Progenitor cell of endocrine pancreas (in vitro differentiated cells): ENCODE measurements around the gene MIA3. TPM values are rescaled to one million over a fixed set of nuclear protein-coding genes. Genes with fewer than 3 reads are reported as not detected.

Source experiments
- DNase-seq: peaks from one replicate; pipeline ENCODE4 v3.0.0; 2021; ENCODE audit warnings: low spot score; ENCODE audit not compliant: unreplicated experiment
- H3K27ac Mint-ChIP-seq: 2 replicates; pipeline ENCODE4 v1.8.0; 2021; ENCODE audit warnings: mild to moderate bottlenecking, moderate library complexity, mixed read lengths
- H3K27me3 Mint-ChIP-seq: 2 replicates; pipeline ENCODE4 v1.8.0; 2021; ENCODE audit warnings: mixed read lengths
- H3K36me3 Mint-ChIP-seq: 2 replicates; pipeline ENCODE4 v1.8.0; 2022; ENCODE audit warnings: mixed read lengths; ENCODE audit not compliant: insufficient read depth
- H3K4me1 Mint-ChIP-seq: 2 replicates; pipeline ENCODE4 v1.8.0; 2021; ENCODE audit warnings: low read depth, mixed read lengths
- H3K4me3 Mint-ChIP-seq: 2 replicates; pipeline ENCODE4 v1.8.0; 2021; ENCODE audit warnings: low read depth, mild to moderate bottlenecking, moderate library complexity, mixed read lengths
- H3K9me3 Mint-ChIP-seq: 2 replicates; pipeline ENCODE4 v1.8.0; 2021; ENCODE audit warnings: low read depth, mixed read lengths
- total RNA-seq: library from RNA; stranded (reverse); gene quantifications from 2 replicates; pipeline ENCODE4 v1.2.1, GENCODE V29; 2021
- TF ChIP-seq, protein P1 (sequence below): fragments of 200-600 bp; sonication (generic); IDR thresholded peaks from one replicate; pipeline ENCODE4 v1.5.0; 2021; ENCODE audit warnings: antibody characterized with exemption, mild to moderate bottlenecking; ENCODE audit not compliant: unreplicated experiment

Gene MIA3
- total RNA-seq, 1 donor from 2014 or later = 67.1 TPM

DNA sequence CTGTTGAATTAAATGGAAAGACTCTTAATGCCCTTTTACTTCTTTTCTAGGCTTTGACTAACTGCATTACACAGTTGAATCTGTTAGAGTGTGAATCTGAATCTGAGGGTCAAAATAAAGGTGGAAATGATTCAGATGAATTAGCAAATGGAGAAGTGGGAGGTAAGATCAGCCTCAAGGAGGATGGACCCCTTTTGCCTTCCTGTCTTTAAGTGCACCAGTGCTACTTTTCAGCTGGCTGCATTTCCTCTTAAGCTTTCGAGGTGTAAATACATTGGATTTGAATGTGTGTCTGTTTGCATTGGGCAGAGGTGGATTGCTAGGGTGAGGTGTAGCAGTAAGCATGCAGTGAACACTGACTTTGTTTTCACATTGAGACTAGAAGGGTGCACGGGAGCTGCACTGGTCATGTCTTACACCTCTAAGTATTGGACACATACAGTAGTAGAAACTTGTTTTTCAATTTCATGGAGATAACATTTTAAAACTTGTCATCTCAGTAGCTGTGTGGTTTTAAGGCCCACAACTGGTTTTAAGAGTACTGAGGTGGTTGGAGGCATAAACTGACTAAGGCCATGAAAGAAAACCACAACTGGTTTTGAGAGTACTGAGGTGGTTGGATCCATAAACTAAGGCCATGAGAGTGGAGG, 35.4 kb downstream of the MIA3 start:
- Mint-ChIP-seq H3K4me1 (no peaks in the 10 kb centered on the region), H3K36me3 (peaks cover 28% of the 10 kb centered on the region), H3K27ac (no peak overlapping the region), H3K4me3 (no peak overlapping the region), H3K9me3 (no peaks in the 10 kb centered on the region), H3K27me3 (no peaks in the 10 kb centered on the region)
- DNase-seq = no peak
- TF ChIP-seq, protein P1, sequence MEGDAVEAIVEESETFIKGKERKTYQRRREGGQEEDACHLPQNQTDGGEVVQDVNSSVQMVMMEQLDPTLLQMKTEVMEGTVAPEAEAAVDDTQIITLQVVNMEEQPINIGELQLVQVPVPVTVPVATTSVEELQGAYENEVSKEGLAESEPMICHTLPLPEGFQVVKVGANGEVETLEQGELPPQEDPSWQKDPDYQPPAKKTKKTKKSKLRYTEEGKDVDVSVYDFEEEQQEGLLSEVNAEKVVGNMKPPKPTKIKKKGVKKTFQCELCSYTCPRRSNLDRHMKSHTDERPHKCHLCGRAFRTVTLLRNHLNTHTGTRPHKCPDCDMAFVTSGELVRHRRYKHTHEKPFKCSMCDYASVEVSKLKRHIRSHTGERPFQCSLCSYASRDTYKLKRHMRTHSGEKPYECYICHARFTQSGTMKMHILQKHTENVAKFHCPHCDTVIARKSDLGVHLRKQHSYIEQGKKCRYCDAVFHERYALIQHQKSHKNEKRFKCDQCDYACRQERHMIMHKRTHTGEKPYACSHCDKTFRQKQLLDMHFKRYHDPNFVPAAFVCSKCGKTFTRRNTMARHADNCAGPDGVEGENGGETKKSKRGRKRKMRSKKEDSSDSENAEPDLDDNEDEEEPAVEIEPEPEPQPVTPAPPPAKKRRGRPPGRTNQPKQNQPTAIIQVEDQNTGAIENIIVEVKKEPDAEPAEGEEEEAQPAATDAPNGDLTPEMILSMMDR = no peak

DNA sequence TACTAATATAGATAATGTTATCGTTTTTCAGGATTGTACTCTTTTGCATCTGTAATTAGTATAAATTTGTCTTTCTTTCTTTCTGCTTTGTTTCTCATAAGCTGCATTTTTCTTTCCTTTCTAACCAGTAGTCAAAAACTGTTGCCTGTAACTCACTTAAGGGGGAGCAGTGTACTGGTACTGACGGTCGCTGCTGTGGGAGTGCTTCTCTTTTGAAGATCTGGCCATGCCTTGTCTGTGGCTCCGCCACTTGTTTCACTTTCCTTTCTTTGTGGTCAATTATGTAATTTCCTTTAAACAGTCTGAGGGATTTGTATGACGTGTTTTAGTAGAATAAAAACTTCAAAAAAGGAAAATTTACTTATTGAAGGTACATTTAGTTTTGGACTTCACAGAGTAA, 37.0 kb downstream of the MIA3 start:
- Mint-ChIP-seq H3K4me3 (no peak overlapping the region), H3K27me3 (no peaks in the 10 kb centered on the region), H3K9me3 (no peaks in the 10 kb centered on the region), H3K4me1 (no peaks in the 10 kb centered on the region), H3K27ac (no peak overlapping the region), H3K36me3 (peaks cover 32% of the 10 kb centered on the region)
- TF ChIP-seq, protein P1 = no peak
- DNase-seq = no peak

DNA sequence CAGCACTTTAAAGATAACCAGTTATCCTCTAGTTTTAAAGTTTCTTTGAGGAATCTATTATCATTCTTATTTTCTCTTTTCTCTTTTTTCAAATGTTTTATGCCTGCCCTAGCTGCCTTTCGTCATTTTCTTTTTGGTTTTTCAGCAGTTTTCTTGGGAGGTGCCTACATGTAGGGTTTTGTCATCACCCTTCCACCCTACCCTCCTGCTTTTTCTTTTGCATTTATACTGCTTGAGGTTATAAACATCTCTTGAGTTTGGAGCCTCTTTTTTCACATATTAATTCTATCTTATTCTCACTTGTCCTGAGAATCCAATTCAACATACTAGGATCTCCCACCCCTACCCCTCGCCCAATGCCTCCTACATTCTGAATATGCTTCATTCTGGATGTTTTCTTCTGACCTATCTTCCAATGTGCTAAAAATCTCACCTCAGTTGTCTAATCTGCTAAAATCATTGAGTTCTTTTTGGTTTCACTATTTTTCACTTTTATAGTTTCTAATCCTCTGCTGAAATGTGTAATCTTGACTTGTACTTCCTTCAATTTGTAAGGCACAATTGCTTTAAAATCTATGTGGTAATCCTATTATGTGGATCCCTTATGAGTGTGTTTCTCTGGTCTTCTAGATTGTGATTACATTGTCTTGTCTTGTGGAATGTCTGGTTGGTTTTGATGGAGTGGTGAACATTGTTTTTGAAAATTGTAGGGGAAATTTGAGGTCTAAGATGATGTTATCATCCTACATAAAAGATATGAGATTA, 38.7 kb downstream of the MIA3 start:
- peaks cover 31% of the 10 kb centered on the region for H3K36me3 Mint-ChIP-seq
- no peak overlapping the region for H3K27ac Mint-ChIP-seq
- no peaks in the 10 kb centered on the region for H3K9me3 Mint-ChIP-seq
- H3K4me3 Mint-ChIP-seq = no peak overlapping the region
- H3K4me1 Mint-ChIP-seq = no peaks in the 10 kb centered on the region
- no peak for DNase-seq
- no peaks in the 10 kb centered on the region for H3K27me3 Mint-ChIP-seq
- TF ChIP-seq, protein P1 = no peak

DNA sequence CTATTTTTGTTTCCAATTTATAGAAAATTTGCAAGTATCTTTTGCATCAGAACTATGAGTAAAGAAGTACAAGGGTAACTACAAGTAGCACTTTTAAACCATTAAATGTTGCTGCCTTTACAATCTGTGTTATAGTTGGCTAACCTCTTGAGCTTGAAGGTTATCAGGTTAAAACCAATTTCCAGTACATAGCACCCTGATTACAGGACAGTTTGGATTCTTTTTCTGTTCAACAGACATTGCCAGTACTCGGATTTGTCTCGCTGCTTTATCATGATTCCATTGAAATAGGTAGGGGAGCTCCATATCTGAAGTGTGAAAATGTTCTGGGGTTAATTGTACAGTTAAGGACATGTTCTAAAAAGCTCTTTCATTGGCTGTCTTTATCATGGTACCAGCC, 40.0 kb downstream of the MIA3 start:
- TF ChIP-seq, protein P1 = no peak
- no peaks in the 10 kb centered on the region for H3K4me1 Mint-ChIP-seq
- peaks cover 28% of the 10 kb centered on the region for H3K36me3 Mint-ChIP-seq
- H3K9me3 Mint-ChIP-seq = no peaks in the 10 kb centered on the region
- H3K4me3 Mint-ChIP-seq = no peak overlapping the region
- DNase-seq = no peak
- H3K27me3 Mint-ChIP-seq = no peaks in the 10 kb centered on the region
- no peak overlapping the region for H3K27ac Mint-ChIP-seq

DNA sequence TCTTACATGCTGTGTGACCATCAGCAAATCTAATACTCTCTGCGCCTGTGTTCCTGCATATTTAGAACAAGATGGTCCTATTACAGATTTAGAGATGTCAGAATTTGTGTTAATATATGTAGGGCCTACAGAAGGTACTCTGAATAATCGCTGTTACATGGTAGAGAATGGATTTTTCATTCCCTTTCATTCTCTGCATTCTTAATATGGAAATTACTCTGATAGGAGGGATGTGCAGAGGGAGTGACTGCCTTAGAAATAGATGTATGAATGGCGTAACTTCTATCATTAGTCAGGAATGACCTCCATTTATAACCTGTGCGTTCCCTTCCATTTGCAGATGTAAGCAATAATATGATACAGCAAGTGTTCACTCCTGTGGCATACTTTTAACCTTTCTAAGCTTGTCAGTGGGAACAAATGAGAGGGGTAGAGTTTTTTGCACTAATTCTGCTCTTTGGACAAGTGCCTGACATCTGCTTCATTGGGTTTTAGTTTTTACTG, 45.6 kb downstream of the MIA3 start:
- H3K4me3 Mint-ChIP-seq = no peak overlapping the region
- no peaks in the 10 kb centered on the region for H3K9me3 Mint-ChIP-seq
- no peaks in the 10 kb centered on the region for H3K4me1 Mint-ChIP-seq
- H3K27me3 Mint-ChIP-seq = no peaks in the 10 kb centered on the region
- DNase-seq = no peak
- H3K27ac Mint-ChIP-seq = no peak overlapping the region
- TF ChIP-seq, protein P1 = no peak
- peaks cover 21% of the 10 kb centered on the region for H3K36me3 Mint-ChIP-seq
